ENCODE measurements around the gene AHRR.

GRCh38 chr5:306011-306805, 15.3 kb upstream of the AHRR start:
- no peak for TF ChIP-seq REST (IDR thresholded peaks at IDR 0.05)
- no peak for TF ChIP-seq CTCF (IDR thresholded peaks at IDR 0.05)
- no peak for TF ChIP-seq MAX (IDR thresholded peaks at IDR 0.05)
- TF ChIP-seq POLR2A (IDR thresholded peaks at IDR 0.05; ENCODE audit: low read length) = no peak
- no peak for TF ChIP-seq EHMT2 (IDR thresholded peaks at IDR 0.05; ENCODE audit: low read depth)
- no peak for TF ChIP-seq NPAS2 (CRISPR knock-in tag; IDR thresholded peaks at IDR 0.05; ENCODE audit: borderline replicate concordance)
- TF ChIP-seq BHLHE40 (IDR thresholded peaks at IDR 0.05; ENCODE audit: low read depth, low read length) = no peak
- no peak for TF ChIP-seq SREBF2 (IDR thresholded peaks at IDR 0.05)
- no peak for TF ChIP-seq CHD2 (IDR thresholded peaks at IDR 0.05; ENCODE audit: low read length, partially characterized antibody)
- TF ChIP-seq CBX2 (IDR thresholded peaks at IDR 0.05; ENCODE audit: borderline replicate concordance, low read depth) = no peak
- no peak for TF ChIP-seq USF2 (IDR thresholded peaks at IDR 0.05)
- TF ChIP-seq CEBPB (IDR thresholded peaks at IDR 0.05) = no peak
